ENCODE measurements around the gene ZNF597.

The ZNF597 gene

DNA sequence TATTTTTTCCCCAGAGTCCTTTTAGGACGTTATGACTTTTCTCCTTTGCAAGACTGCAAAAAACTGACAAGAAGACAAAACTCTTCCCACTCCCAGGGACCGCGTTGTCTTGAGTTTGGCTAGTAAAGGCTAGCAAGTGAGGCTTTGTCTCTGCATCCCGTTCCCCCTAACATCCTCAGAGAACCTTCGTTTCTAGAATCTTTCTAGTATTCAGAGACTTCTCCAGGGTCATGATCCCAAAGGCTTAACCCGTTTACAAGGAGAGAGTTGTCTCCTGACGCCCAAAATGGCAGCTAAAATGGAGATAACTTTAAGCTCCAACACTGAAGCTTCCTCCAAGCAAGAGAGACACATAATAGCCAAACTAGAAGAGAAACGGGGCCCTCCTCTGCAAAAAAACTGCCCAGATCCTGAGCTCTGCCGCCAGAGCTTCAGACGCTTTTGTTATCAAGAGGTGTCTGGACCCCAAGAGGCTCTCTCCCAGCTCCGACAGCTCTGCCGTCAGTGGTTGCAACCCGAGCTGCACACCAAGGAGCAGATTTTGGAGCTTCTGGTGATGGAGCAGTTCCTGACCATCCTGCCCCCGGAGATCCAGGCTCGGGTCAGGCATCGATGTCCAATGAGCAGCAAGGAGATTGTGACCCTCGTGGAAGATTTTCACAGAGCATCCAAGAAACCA is 41.4 kb downstream of the ZNF597 start:
- DNase-seq = peak in 2 of 3 donors; percentile 22 to 52
- Histone ChIP-seq H3K4me3 (ENCODE audit: control insufficient read depth in 1 of 7, extremely low read depth in 1 of 7, insufficient read depth in 4 of 7, low read depth in 2 of 7, low read length in 6 of 7) (peak overlapping the region; percentile 67 to 96 (median 89)), H3K27me3 (replicated peaks in 2 of 5; ENCODE audit: control insufficient read depth in 4 of 5, insufficient read depth in 5 of 5, low read length in 4 of 5) (no peaks in the 10 kb centered on the region), H3K4me1 (ENCODE audit: control extremely low read depth in 1 of 4, control insufficient read depth in 4 of 4, insufficient read depth in 4 of 4, low read length in 3 of 4) (peaks cover 2 to 17% (median 9%) of the 10 kb centered on the region in 4 experiments), H3K27ac (ENCODE audit: insufficient read depth in 1 of 2, low read depth in 1 of 2, low read length in 2 of 2, poor library complexity in 1 of 2, severe bottlenecking in 2 of 2) (peak overlapping the region; percentile 54 to 88), H3K9me3 (ENCODE audit: control extremely low read depth in 1 of 5, control insufficient read depth in 4 of 5, insufficient read depth in 2 of 5, low read depth in 1 of 5, low read length in 4 of 5) (peaks cover 5 to 62% (median 41%) of the 10 kb centered on the region in 5 experiments), H3K36me3 (ENCODE audit: control insufficient read depth in 4 of 4, insufficient read depth in 4 of 4, low read length in 3 of 4) (peaks cover 30 to 54% (median 44%) of the 10 kb centered on the region in 4 experiments)
- ChIA-PET CTCF (interaction anchor here (1.3 to 1.5 kb wide), 2 partner anchors 42 to 56 kb away, joined by 3 to 4 read pairs; partner anchors contain the start of genes NAA60 and ZNF597), POLR2A (interaction anchor here (1.1 to 1.3 kb wide), 2 partner anchors 42 to 55 kb away, joined by 3 read pairs; partner anchors contain the start of genes NAA60 and ZNF597)
- 56% methylated on average over 13 of the region's 17 CpGs for WGBS (ENCODE audit: insufficient coverage)

DNA sequence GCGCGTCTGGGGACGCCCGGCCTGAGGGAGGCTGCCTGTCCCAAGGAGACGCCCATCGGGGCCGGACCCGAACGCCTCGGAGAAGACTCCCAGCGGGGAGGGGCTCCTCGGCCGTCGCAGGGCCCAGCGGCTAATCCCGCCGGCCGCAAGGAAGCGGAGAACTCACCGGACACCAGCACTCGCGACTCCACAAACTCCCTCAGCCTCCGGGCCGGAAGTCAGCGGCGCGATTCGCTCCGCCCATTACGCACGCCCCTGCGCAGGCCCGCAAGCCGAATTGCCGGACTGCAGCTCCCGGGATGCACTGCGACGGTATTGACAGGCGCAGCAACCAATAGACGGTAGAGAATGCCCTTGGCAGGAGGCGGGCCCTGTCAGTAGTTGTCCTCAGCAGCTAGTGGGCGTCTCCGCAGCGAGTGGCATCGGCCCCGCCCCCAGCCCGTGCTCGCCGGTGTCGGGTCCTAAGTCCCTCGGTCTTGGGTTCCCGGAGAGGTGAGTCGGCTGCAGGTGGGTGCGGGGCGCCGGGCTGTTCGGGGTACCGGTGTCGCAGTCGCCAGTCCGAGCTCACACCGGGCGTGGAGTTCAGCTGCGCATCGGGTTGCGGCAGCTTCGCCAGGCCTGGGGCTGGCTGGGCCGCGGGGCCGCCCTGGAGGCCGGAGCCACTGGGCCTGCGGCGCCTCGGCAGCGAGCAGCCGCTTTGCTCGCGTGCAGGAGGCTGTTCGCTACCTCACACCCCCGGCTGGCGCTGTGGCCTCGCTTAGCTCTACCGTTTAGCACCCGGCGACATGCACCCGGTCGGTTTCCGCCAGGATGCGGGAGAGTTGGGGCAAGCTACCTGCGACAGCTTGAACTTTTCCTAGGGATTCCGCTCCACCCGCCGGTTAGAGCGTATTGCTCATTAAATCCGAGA is 42.3 kb downstream of the ZNF597 start, which contains the start of the genes ZNF174 and ZSCAN32:
Gene ZNF174 (plus strand): TSS at position 437 of the 910 bp plus-strand sequence. CDS start 790 bp downstream, outside the sequence.
Gene ZSCAN32 (minus strand): TSS at position 226 of the 910 bp plus-strand sequence. CDS start 3,447 bp downstream, outside the sequence.
- CTCF ChIA-PET = interaction anchor here (1.3 to 1.5 kb wide), 2 partner anchors 42 to 56 kb away, joined by 3 to 4 read pairs; partner anchors contain the start of genes NAA60 and ZNF597
- H3K27ac ChIP-seq (ENCODE audit: insufficient read depth in 1 of 2, low read depth in 1 of 2, low read length in 2 of 2, poor library complexity in 1 of 2, severe bottlenecking in 2 of 2) = peak within 1 kb of the TSS; percentile 77 to 88
- peaks cover 33 to 54% (median 46%) of the 10 kb centered on the region in 4 experiments for H3K36me3 ChIP-seq (ENCODE audit: control insufficient read depth in 4 of 4, insufficient read depth in 4 of 4, low read length in 3 of 4)
- DNase-seq = peak; percentile 99 to 100 (median 100)
- H3K9me3 ChIP-seq (ENCODE audit: control extremely low read depth in 1 of 5, control insufficient read depth in 4 of 5, insufficient read depth in 2 of 5, low read depth in 1 of 5, low read length in 4 of 5) = peaks cover 4 to 62% (median 48%) of the 10 kb centered on the region in 5 experiments
- peak within 1 kb of the TSS; percentile 67 to 96 (median 89) for H3K4me3 ChIP-seq (ENCODE audit: control insufficient read depth in 1 of 7, extremely low read depth in 1 of 7, insufficient read depth in 4 of 7, low read depth in 2 of 7, low read length in 6 of 7)
- WGBS (ENCODE audit: insufficient coverage) = 0% methylated on average over 87 of the region's 95 CpGs
- POLR2A ChIA-PET = interaction anchor here (0.6 to 1.3 kb wide), 4 partner anchors 12 to 118 kb away, joined by 3 to 5 read pairs (median 3); partner anchors contain the start of genes NAA60, ZNF263 and ZNF597
- H3K27me3 ChIP-seq (replicated peaks in 2 of 5; ENCODE audit: control insufficient read depth in 4 of 5, insufficient read depth in 5 of 5, low read length in 4 of 5) = no peaks in the 10 kb centered on the region
- peaks cover 2 to 17% (median 9%) of the 10 kb centered on the region in 4 experiments for H3K4me1 ChIP-seq (ENCODE audit: control extremely low read depth in 1 of 4, control insufficient read depth in 4 of 4, insufficient read depth in 4 of 4, low read length in 3 of 4)

DNA sequence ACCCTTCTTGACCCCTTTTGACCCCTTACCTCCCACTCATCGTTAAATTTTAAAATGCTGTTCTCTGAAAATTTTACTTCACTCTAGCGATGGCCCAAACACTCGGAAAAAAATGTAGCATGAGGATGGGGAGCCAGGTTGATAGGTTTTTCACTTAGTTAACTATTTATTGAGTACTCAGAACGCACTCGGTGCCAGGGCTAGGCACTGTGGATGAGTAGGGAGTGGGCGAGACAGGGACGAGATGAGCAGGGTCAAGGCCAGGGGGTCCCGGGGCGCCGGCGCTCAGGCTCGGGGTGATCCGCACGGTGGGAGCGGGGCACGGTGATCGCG is 42.9 kb downstream of the ZNF597 start:
- ChIA-PET POLR2A (interaction anchor here (0.6 to 1.3 kb wide), 4 partner anchors 12 to 117 kb away, joined by 3 to 5 read pairs (median 3); partner anchors contain the start of genes NAA60, ZNF263 and ZNF597), CTCF (interaction anchor here (0.6 to 1.5 kb wide), 2 partner anchors 57 to 87 kb away, joined by 3 to 4 read pairs; no protein-coding TSS in a partner anchor)
- Histone ChIP-seq H3K27me3 (replicated peaks in 2 of 5; ENCODE audit: control insufficient read depth in 4 of 5, insufficient read depth in 5 of 5, low read length in 4 of 5) (no peaks in the 10 kb centered on the region), H3K27ac (ENCODE audit: insufficient read depth in 1 of 2, low read depth in 1 of 2, low read length in 2 of 2, poor library complexity in 1 of 2, severe bottlenecking in 2 of 2) (peak overlapping the region; percentile 77 to 88), H3K36me3 (ENCODE audit: control insufficient read depth in 4 of 4, insufficient read depth in 4 of 4, low read length in 3 of 4) (peaks cover 36 to 54% (median 47%) of the 10 kb centered on the region in 4 experiments), H3K4me3 (ENCODE audit: control insufficient read depth in 1 of 7, extremely low read depth in 1 of 7, insufficient read depth in 4 of 7, low read depth in 2 of 7, low read length in 6 of 7) (peak overlapping the region; percentile 67 to 96 (median 89)), H3K4me1 (ENCODE audit: control extremely low read depth in 1 of 4, control insufficient read depth in 4 of 4, insufficient read depth in 4 of 4, low read length in 3 of 4) (peaks cover 2 to 17% (median 9%) of the 10 kb centered on the region in 4 experiments), H3K9me3 (ENCODE audit: control extremely low read depth in 1 of 5, control insufficient read depth in 4 of 5, insufficient read depth in 2 of 5, low read depth in 1 of 5, low read length in 4 of 5) (peaks cover 6 to 62% (median 48%) of the 10 kb centered on the region in 5 experiments)
- DNase-seq = no peak
- WGBS (ENCODE audit: insufficient coverage) = 0% methylated on average over 11 of the region's 18 CpGs

- DNase-seq = no peak
- Histone ChIP-seq H3K4me3 (ENCODE audit: control insufficient read depth in 1 of 7, extremely low read depth in 1 of 7, insufficient read depth in 4 of 7, low read depth in 2 of 7, low read length in 6 of 7) (peak overlapping the region in 1 of 7 experiments; percentile 48), H3K4me1 (ENCODE audit: control extremely low read depth in 1 of 4, control insufficient read depth in 4 of 4, insufficient read depth in 4 of 4, low read length in 3 of 4) (no peaks in the 10 kb centered on the region), H3K27ac (ENCODE audit: insufficient read depth in 1 of 2, low read depth in 1 of 2, low read length in 2 of 2, poor library complexity in 1 of 2, severe bottlenecking in 2 of 2) (no peak overlapping the region), H3K9me3 (ENCODE audit: control extremely low read depth in 1 of 5, control insufficient read depth in 4 of 5, insufficient read depth in 2 of 5, low read depth in 1 of 5, low read length in 4 of 5) (peaks cover 1 to 79% (median 60%) of the 10 kb centered on the region in 5 experiments), H3K36me3 (ENCODE audit: control insufficient read depth in 4 of 4, insufficient read depth in 4 of 4, low read length in 3 of 4) (peaks cover 40 to 80% (median 61%) of the 10 kb centered on the region in 4 experiments), H3K27me3 (replicated peaks in 2 of 5; ENCODE audit: control insufficient read depth in 4 of 5, insufficient read depth in 5 of 5, low read length in 4 of 5) (no peaks in the 10 kb centered on the region)
- ChIA-PET POLR2A (no interaction called here), CTCF (no interaction called here)
- 91% methylated on average over 8 of the region's 9 CpGs for WGBS (ENCODE audit: insufficient coverage)
These were observed 53.5 kb downstream of the ZNF597 start for GRCh38 chr16:3389663-3390338.

- POLR2A ChIA-PET = no interaction called here
- no peaks in the 10 kb centered on the region for H3K4me1 ChIP-seq (ENCODE audit: control extremely low read depth in 1 of 4, control insufficient read depth in 4 of 4, insufficient read depth in 4 of 4, low read length in 3 of 4)
- H3K36me3 ChIP-seq (ENCODE audit: control insufficient read depth in 4 of 4, insufficient read depth in 4 of 4, low read length in 3 of 4) = peaks cover 43 to 79% (median 64%) of the 10 kb centered on the region in 4 experiments
- WGBS (ENCODE audit: insufficient coverage) = 99% methylated on average over 5 of the region's 6 CpGs
- peaks cover 1 to 79% (median 60%) of the 10 kb centered on the region in 5 experiments for H3K9me3 ChIP-seq (ENCODE audit: control extremely low read depth in 1 of 5, control insufficient read depth in 4 of 5, insufficient read depth in 2 of 5, low read depth in 1 of 5, low read length in 4 of 5)
- no peaks in the 10 kb centered on the region for H3K27me3 ChIP-seq (replicated peaks in 2 of 5; ENCODE audit: control insufficient read depth in 4 of 5, insufficient read depth in 5 of 5, low read length in 4 of 5)
- DNase-seq = no peak
- CTCF ChIA-PET = no interaction called here
- no peak overlapping the region for H3K4me3 ChIP-seq (ENCODE audit: control insufficient read depth in 1 of 7, extremely low read depth in 1 of 7, insufficient read depth in 4 of 7, low read depth in 2 of 7, low read length in 6 of 7)
- no peak overlapping the region for H3K27ac ChIP-seq (ENCODE audit: insufficient read depth in 1 of 2, low read depth in 1 of 2, low read length in 2 of 2, poor library complexity in 1 of 2, severe bottlenecking in 2 of 2)
These were observed 55.0 kb downstream of the ZNF597 start for GRCh38 chr16:3388325-3388724.

GRCh38 chr16:3383045-3383448 is 60.3 kb downstream of the ZNF597 start:
- POLR2A ChIA-PET = no interaction called here
- no peaks in the 10 kb centered on the region for H3K4me1 ChIP-seq (ENCODE audit: control extremely low read depth in 1 of 4, control insufficient read depth in 4 of 4, insufficient read depth in 4 of 4, low read length in 3 of 4)
- no peak overlapping the region for H3K27ac ChIP-seq (ENCODE audit: insufficient read depth in 1 of 2, low read depth in 1 of 2, low read length in 2 of 2, poor library complexity in 1 of 2, severe bottlenecking in 2 of 2)
- no peaks in the 10 kb centered on the region for H3K27me3 ChIP-seq (replicated peaks in 2 of 5; ENCODE audit: control insufficient read depth in 4 of 5, insufficient read depth in 5 of 5, low read length in 4 of 5)
- CTCF ChIA-PET = no interaction called here
- DNase-seq = no peak
- H3K36me3 ChIP-seq (ENCODE audit: control insufficient read depth in 4 of 4, insufficient read depth in 4 of 4, low read length in 3 of 4) = peaks cover 33 to 58% (median 47%) of the 10 kb centered on the region in 4 experiments
- peaks cover 20 to 81% (median 66%) of the 10 kb centered on the region in 5 experiments for H3K9me3 ChIP-seq (ENCODE audit: control extremely low read depth in 1 of 5, control insufficient read depth in 4 of 5, insufficient read depth in 2 of 5, low read depth in 1 of 5, low read length in 4 of 5)
- peak overlapping the region in 1 of 7 experiments; percentile 62 for H3K4me3 ChIP-seq (ENCODE audit: control insufficient read depth in 1 of 7, extremely low read depth in 1 of 7, insufficient read depth in 4 of 7, low read depth in 2 of 7, low read length in 6 of 7)
- WGBS (ENCODE audit: insufficient coverage) = 99% methylated on average over 10 of the region's 10 CpGs
